ENCODE data around the gene ENO2. TPM values are rescaled to one million over a fixed set of nuclear protein-coding genes. Genes with fewer than 3 reads are reported as not detected.
A peak's percentile ranks its signal among the peaks of the same experiment; 100 is the strongest.

Gene ENO2
- polyA plus RNA-seq, 1 donor = 18.6 TPM

DNA sequence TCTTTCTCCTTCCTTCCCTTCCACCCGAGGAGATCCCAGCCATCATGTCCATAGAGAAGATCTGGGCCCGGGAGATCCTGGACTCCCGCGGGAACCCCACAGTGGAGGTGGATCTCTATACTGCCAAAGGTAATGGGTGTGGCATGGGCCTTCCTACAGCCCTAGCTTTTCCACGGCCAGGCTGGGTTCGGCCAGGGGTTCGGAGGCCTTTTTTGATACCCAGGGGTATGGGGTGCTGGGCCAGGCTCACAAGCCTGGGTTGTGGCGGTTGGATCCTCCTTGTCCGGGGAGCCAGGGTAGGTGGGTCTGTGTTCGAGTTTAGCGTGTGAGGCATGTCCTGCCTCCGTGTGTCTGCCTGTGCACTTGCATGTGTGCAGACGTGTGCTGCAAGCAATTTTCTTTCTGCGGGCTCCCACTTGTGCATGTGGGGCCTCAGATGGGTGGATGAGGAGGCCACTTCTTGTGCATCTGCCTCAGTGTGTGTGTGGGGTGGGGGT, 1.5 kb downstream of the ENO2 start:
- Histone ChIP-seq H3K27me3 (ENCODE audit: control insufficient read depth, insufficient read depth, low read length) (peaks cover 42% of the 10 kb centered on the region), H3K27ac (ENCODE audit: low read length) (no peak overlapping the region)
- no peak for DNase-seq

GRCh38 chr12:6916426-6917200, 2.2 kb downstream of the ENO2 start:
- peaks cover 12% of the 10 kb centered on the region for H3K4me1 ChIP-seq (ENCODE audit: control insufficient read depth, insufficient read depth, low read length)
- H3K27me3 ChIP-seq (ENCODE audit: control insufficient read depth, insufficient read depth, low read length) = peaks cover 39% of the 10 kb centered on the region
- 90% methylated on average over 2 of the region's 11 CpGs for WGBS (ENCODE audit: insufficient coverage, low lambda C conversion rate)
- no peaks in the 10 kb centered on the region for H3K36me3 ChIP-seq (ENCODE audit: control insufficient read depth, insufficient read depth, low read length)
- peaks cover 4% of the 10 kb centered on the region for H3K9me3 ChIP-seq (ENCODE audit: control insufficient read depth, low read depth, low read length)
- H3K27ac ChIP-seq (ENCODE audit: low read length) = no peak overlapping the region
- no peak overlapping the region for H3K4me3 ChIP-seq (ENCODE audit: low read length)
- DNase-seq = no peak

More for the DNA sequence above, 1.5 kb downstream of the ENO2 start:
- Histone ChIP-seq H3K9me3 (ENCODE audit: control insufficient read depth, low read depth, low read length) (peaks cover 4% of the 10 kb centered on the region), H3K36me3 (ENCODE audit: control insufficient read depth, insufficient read depth, low read length) (no peaks in the 10 kb centered on the region), H3K4me3 (ENCODE audit: low read length) (no peak overlapping the region), H3K4me1 (ENCODE audit: control insufficient read depth, insufficient read depth, low read length) (peaks cover 12% of the 10 kb centered on the region)
- no CpG with 5 or more reads among the region's 14 CpGs for WGBS (ENCODE audit: insufficient coverage, low lambda C conversion rate)

- H3K4me1 ChIP-seq (ENCODE audit: control insufficient read depth, insufficient read depth, low read length) = peaks cover 12% of the 10 kb centered on the region
- peaks cover 30% of the 10 kb centered on the region for H3K27me3 ChIP-seq (ENCODE audit: control insufficient read depth, insufficient read depth, low read length)
- WGBS (ENCODE audit: insufficient coverage, low lambda C conversion rate) = no CpG with 5 or more reads among the region's 14 CpGs
Observed at GRCh38 chr12:6917491-6918231, 3.3 kb downstream of the ENO2 start.

DNA sequence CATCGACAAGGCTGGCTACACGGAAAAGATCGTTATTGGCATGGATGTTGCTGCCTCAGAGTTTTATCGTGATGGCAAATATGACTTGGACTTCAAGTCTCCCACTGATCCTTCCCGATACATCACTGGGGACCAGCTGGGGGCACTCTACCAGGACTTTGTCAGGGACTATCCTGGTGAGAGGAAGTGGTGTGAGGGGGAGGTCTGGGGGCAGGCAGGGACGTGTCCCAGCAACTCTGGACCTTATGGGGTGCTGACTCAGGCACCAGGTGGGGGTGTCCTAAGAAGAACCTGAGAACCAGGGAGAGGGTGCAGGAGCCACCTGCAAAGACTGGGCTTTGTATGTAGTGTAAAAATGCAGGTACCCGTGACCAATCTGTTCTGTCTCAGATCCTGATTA, 5.2 kb downstream of the ENO2 start:
- no peak overlapping the region for H3K27ac ChIP-seq (ENCODE audit: low read length)
- peaks cover 9% of the 10 kb centered on the region for H3K4me1 ChIP-seq (ENCODE audit: control insufficient read depth, insufficient read depth, low read length)
- H3K4me3 ChIP-seq (ENCODE audit: low read length) = no peak overlapping the region
- no peaks in the 10 kb centered on the region for H3K36me3 ChIP-seq (ENCODE audit: control insufficient read depth, insufficient read depth, low read length)
- H3K27me3 ChIP-seq (ENCODE audit: control insufficient read depth, insufficient read depth, low read length) = peaks cover 15% of the 10 kb centered on the region
- H3K9me3 ChIP-seq (ENCODE audit: control insufficient read depth, low read depth, low read length) = no peaks in the 10 kb centered on the region
- whole genome bisulfite sequencing (ENCODE audit: insufficient coverage, low lambda C conversion rate) = no CpG with 5 or more reads among the region's 7 CpGs
- no peak for DNase-seq

More at GRCh38 chr12:6917491-6918231, 3.3 kb downstream of the ENO2 start:
- no peak for DNase-seq
- no peak overlapping the region for H3K4me3 ChIP-seq (ENCODE audit: low read length)
- H3K36me3 ChIP-seq (ENCODE audit: control insufficient read depth, insufficient read depth, low read length) = no peaks in the 10 kb centered on the region
- H3K27ac ChIP-seq (ENCODE audit: low read length) = no peak overlapping the region
- peaks cover 4% of the 10 kb centered on the region for H3K9me3 ChIP-seq (ENCODE audit: control insufficient read depth, low read depth, low read length)

DNA sequence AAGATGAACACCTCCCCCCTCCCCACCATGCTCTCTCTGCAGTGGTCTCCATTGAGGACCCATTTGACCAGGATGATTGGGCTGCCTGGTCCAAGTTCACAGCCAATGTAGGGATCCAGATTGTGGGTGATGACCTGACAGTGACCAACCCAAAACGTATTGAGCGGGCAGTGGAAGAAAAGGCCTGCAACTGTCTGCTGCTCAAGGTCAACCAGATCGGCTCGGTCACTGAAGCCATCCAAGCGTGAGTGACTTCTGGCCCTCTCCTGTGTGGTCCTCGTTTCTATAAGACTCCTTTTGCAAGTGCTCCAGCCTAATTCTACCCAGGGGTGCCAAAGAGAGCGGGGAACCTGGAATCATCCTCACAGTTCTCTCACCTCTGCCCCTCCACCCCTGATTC, 7.2 kb downstream of the ENO2 start:
- H3K4me1 ChIP-seq (ENCODE audit: control insufficient read depth, insufficient read depth, low read length) = peaks cover 20% of the 10 kb centered on the region
- peaks cover 2% of the 10 kb centered on the region for H3K27me3 ChIP-seq (ENCODE audit: control insufficient read depth, insufficient read depth, low read length)
- no CpG with 5 or more reads among the region's 7 CpGs for WGBS (ENCODE audit: insufficient coverage, low lambda C conversion rate)
- no peak overlapping the region for H3K27ac ChIP-seq (ENCODE audit: low read length)
- no peaks in the 10 kb centered on the region for H3K36me3 ChIP-seq (ENCODE audit: control insufficient read depth, insufficient read depth, low read length)
- no peaks in the 10 kb centered on the region for H3K9me3 ChIP-seq (ENCODE audit: control insufficient read depth, low read depth, low read length)
- H3K4me3 ChIP-seq (ENCODE audit: low read length) = no peak overlapping the region
- DNase-seq = no peak

DNA sequence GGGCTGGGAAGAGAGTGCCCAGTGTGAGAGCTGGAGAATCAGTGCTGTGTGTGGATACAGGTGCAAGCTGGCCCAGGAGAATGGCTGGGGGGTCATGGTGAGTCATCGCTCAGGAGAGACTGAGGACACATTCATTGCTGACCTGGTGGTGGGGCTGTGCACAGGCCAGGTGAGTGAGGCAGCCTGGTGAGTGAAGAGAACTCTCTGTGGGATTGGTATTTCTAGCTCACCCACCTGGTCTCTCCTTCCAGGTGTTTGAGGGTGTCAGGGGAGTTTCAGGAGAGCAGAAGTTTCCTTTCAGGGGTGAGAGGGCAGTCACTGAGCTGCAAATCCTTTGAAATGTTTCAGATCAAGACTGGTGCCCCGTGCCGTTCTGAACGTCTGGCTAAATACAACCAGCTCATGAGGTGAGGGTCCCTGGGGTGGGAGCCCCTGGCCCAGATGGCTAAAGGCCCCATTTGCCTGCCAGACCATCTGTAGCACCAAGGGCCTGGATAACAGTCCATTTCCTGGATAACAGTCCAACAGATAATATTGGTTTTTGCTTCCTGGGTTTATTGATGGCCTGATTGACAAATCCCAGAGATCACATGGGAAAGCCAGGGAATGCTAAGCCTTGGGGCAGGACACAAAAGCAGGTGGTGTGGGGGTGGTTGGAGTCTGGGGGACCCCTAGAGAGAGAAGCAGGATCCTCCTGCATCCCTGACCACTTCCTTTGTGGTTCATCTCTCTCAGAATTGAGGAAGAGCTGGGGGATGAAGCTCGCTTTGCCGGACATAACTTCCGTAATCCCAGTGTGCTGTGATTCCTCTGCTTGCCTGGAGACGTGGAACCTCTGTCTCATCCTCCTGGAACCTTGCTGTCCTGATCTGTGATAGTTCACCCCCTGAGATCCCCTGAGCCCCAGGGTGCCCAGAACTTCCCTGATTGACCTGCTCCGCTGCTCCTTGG, 7.9 kb downstream of the ENO2 start:
- Histone ChIP-seq H3K4me1 (ENCODE audit: control insufficient read depth, insufficient read depth, low read length) (peaks cover 26% of the 10 kb centered on the region), H3K27ac (ENCODE audit: low read length) (no peak overlapping the region), H3K36me3 (ENCODE audit: control insufficient read depth, insufficient read depth, low read length) (no peaks in the 10 kb centered on the region), H3K9me3 (ENCODE audit: control insufficient read depth, low read depth, low read length) (no peaks in the 10 kb centered on the region), H3K4me3 (ENCODE audit: low read length) (no peak overlapping the region), H3K27me3 (ENCODE audit: control insufficient read depth, insufficient read depth, low read length) (no peaks in the 10 kb centered on the region)
- WGBS (ENCODE audit: insufficient coverage, low lambda C conversion rate) = no CpG with 5 or more reads among the region's 9 CpGs
- DNase-seq = no peak

DNA sequence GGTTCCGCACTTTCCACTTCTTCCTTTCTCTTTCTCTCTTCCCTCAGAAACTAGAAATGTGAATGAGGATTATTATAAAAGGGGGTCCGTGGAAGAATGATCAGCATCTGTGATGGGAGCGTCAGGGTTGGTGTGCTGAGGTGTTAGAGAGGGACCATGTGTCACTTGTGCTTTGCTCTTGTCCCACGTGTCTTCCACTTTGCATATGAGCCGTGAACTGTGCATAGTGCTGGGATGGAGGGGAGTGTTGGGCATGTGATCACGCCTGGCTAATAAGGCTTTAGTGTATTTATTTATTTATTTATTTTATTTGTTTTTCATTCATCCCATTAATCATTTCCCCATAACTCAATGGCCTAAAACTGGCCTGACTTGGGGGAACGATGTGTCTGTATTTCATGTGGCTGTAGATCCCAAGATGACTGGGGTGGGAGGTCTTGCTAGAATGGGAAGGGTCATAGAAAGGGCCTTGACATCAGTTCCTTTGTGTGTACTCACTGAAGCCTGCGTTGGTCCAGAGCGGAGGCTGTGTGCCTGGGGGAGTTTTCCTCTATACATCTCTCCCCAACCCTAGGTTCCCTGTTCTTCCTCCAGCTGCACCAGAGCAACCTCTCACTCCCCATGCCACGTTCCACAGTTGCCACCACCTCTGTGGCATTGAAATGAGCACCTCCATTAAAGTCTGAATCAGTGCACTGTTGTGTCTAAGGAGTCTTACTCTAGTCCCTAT, 8.8 kb downstream of the ENO2 start:
- Histone ChIP-seq H3K27ac (ENCODE audit: low read length) (no peak overlapping the region), H3K27me3 (ENCODE audit: control insufficient read depth, insufficient read depth, low read length) (no peaks in the 10 kb centered on the region), H3K36me3 (ENCODE audit: control insufficient read depth, insufficient read depth, low read length) (no peaks in the 10 kb centered on the region), H3K9me3 (ENCODE audit: control insufficient read depth, low read depth, low read length) (no peaks in the 10 kb centered on the region), H3K4me1 (ENCODE audit: control insufficient read depth, insufficient read depth, low read length) (peaks cover 26% of the 10 kb centered on the region), H3K4me3 (ENCODE audit: low read length) (no peak overlapping the region)
- no peak for DNase-seq
- 100% methylated on average over 1 of the region's 10 CpGs for WGBS (ENCODE audit: insufficient coverage, low lambda C conversion rate)

DNA sequence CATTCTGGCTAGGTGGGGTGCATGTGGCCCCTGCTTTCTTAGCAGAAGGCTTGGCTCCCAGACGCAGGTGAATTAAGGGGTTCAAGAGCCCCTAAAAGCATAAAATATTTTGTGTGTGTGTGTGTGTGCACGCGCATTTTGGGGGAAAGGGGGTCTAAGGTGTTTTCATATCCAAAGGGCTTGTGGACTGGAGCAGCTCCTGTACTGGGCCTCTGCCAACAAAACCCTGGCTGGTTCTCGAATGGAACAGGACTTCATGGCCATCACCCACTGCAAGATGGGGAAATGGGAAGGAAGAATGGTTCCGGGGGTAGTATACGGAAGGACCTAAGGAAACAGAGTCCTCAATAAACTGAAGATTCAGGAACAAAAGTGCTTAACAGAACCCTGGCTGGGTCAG, 9.5 kb downstream of the ENO2 start:
- no CpG with 5 or more reads among the region's 6 CpGs for WGBS (ENCODE audit: insufficient coverage, low lambda C conversion rate)
- DNase-seq = no peak
- H3K27me3 ChIP-seq (ENCODE audit: control insufficient read depth, insufficient read depth, low read length) = no peaks in the 10 kb centered on the region
- H3K4me3 ChIP-seq (ENCODE audit: low read length) = no peak overlapping the region
- H3K27ac ChIP-seq (ENCODE audit: low read length) = no peak overlapping the region
- H3K36me3 ChIP-seq (ENCODE audit: control insufficient read depth, insufficient read depth, low read length) = no peaks in the 10 kb centered on the region
- no peaks in the 10 kb centered on the region for H3K9me3 ChIP-seq (ENCODE audit: control insufficient read depth, low read depth, low read length)
- peaks cover 26% of the 10 kb centered on the region for H3K4me1 ChIP-seq (ENCODE audit: control insufficient read depth, insufficient read depth, low read length)

- no peak for DNase-seq
- Histone ChIP-seq H3K36me3 (ENCODE audit: control insufficient read depth, insufficient read depth, low read length) (no peaks in the 10 kb centered on the region), H3K4me1 (ENCODE audit: control insufficient read depth, insufficient read depth, low read length) (peaks cover 38% of the 10 kb centered on the region), H3K27ac (ENCODE audit: low read length) (peak overlapping the region; percentile 84), H3K27me3 (ENCODE audit: control insufficient read depth, insufficient read depth, low read length) (no peaks in the 10 kb centered on the region), H3K4me3 (ENCODE audit: low read length) (no peak overlapping the region), H3K9me3 (ENCODE audit: control insufficient read depth, low read depth, low read length) (no peaks in the 10 kb centered on the region)
- no CpG with 5 or more reads among the region's 1 CpG for WGBS (ENCODE audit: insufficient coverage, low lambda C conversion rate)
Observed at GRCh38 chr12:6925239-6925539, 10.8 kb downstream of the ENO2 start.

Measured in large intestine (tissue), 3 donors.